Measurements from ENCODE around the gene SLC30A7.

DNA sequence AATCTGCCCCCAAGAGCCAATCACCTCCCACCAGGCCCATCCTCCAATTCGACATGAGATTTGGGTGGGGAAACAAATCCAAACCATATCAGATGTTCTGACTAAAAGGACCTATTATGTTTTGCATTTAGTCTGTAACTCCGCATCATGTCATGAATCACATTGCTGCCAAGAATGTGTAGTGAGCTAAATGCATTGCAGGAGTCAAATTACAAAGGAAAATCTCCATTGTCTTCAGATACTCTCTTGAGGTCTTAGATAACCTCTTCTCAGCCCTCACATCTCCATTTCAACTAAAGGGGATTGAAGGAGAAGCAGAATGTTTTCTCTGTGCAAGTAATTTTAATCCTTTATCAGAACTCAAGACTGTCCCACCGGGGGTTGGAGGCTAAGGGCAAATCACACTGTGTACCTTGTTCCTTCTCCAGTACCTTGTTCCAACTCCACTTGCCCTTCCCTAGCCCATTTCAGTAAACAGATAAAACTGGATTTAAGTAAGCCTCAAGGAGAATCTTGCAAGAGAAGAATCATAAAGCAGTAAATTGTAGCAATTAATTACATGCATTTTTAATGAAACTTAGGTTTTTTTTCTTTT is 35.4 kb upstream of the SLC30A7 start:
- TF ChIP-seq, protein P1, sequence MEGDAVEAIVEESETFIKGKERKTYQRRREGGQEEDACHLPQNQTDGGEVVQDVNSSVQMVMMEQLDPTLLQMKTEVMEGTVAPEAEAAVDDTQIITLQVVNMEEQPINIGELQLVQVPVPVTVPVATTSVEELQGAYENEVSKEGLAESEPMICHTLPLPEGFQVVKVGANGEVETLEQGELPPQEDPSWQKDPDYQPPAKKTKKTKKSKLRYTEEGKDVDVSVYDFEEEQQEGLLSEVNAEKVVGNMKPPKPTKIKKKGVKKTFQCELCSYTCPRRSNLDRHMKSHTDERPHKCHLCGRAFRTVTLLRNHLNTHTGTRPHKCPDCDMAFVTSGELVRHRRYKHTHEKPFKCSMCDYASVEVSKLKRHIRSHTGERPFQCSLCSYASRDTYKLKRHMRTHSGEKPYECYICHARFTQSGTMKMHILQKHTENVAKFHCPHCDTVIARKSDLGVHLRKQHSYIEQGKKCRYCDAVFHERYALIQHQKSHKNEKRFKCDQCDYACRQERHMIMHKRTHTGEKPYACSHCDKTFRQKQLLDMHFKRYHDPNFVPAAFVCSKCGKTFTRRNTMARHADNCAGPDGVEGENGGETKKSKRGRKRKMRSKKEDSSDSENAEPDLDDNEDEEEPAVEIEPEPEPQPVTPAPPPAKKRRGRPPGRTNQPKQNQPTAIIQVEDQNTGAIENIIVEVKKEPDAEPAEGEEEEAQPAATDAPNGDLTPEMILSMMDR (IDR thresholded peaks at IDR 0.05) = no peak
- no peak for TF ChIP-seq POLR2A (IDR thresholded peaks at IDR 0.05)

Measured in lower leg skin (tissue), 3 donors.